AG04450 (cell line): Measurements from ENCODE around the gene CUL3. TPM values are rescaled to one million over a fixed set of nuclear protein-coding genes. Genes with fewer than 3 reads are reported as not detected.

ENCODE experiments used
- CTCF ChIA-PET: fragments of 300-600, 350-600 bp; formaldehyde crosslinking; extraction: SDS; loops from one replicate; lab custom pipeline; 2022; ENCODE audit warnings: antibody characterized with exemption, inconsistent platforms; lab: Charles Lee
- POLR2A ChIA-PET: fragments of 350-600 bp; formaldehyde crosslinking; extraction: SDS; loops from one replicate; lab custom pipeline; 2021; ENCODE audit warnings: antibody characterized with exemption, inconsistent platforms; lab: Yijun Ruan, JAX
- DNase-seq: peaks from one replicate; pipeline ENCODE4 v3.0.0-alpha.2; 2011; ENCODE audit warnings: low read depth, low spot score
- H3K27ac ChIP-seq: one replicate; pipeline ENCODE4 v1.5.1; 2012; ENCODE audit warnings: low read depth, low read length, control low read depth
- H3K27me3 ChIP-seq: one replicate; pipeline ENCODE4 v1.6.0; 2012; ENCODE audit warnings: low read length; ENCODE audit not compliant: control insufficient read depth, insufficient read depth
- H3K4me3 ChIP-seq: 2 replicates; pipeline ENCODE4 v1.5.1; 2011; ENCODE audit warnings: mild to moderate bottlenecking, low read depth, low read length, control low read depth
- H3K9me3 ChIP-seq: 2 replicates; pipeline ENCODE4 v1.5.1; 2012; ENCODE audit warnings: low read length; ENCODE audit not compliant: control insufficient read depth, insufficient read depth
- CTCF ChIP-seq: IDR thresholded peaks from 2 replicates; pipeline ENCODE4 v1.5.1; 2011; ENCODE audit warnings: low read depth, low read length, control low read depth, inconsistent platforms
- polyA plus RNA-seq: library from polyadenylated mRNA; depleted of rRNA; stranded (reverse); fragments of >200 nt; gene quantifications from 2 replicates; pipeline ENCODE4 v1.2.3, GENCODE V29; 2011

CUL3 gene
- polyA plus RNA-seq, 1 experiment = 57.3 TPM

- POLR2A ChIA-PET = no interaction called here
- TF ChIP-seq CTCF = no peak
- H3K4me3 ChIP-seq = no peak overlapping the region
- H3K27ac ChIP-seq = no peak overlapping the region
- CTCF ChIA-PET = interaction anchor here (0.7 to 1.0 kb wide), 2 partner anchors 10 to 468 kb away, joined by 3 read pairs; no protein-coding TSS in a partner anchor
- H3K27me3 ChIP-seq = peaks cover 10% of the 10 kb centered on the region
- H3K9me3 ChIP-seq = no peaks in the 10 kb centered on the region
- no peak for DNase-seq
Observed at GRCh38 chr2:224438726-224439125, 146.4 kb downstream of the CUL3 start.

- no peak for TF ChIP-seq CTCF
- Histone ChIP-seq H3K27ac (no peak overlapping the region), H3K27me3 (peaks cover 10% of the 10 kb centered on the region), H3K4me3 (no peak overlapping the region), H3K9me3 (no peaks in the 10 kb centered on the region; the same call in 1 of the 2 replicates)
- POLR2A ChIA-PET = no interaction called here
- DNase-seq = no peak
- CTCF ChIA-PET = no interaction called here
Observed at GRCh38 chr2:224436634-224437033, 148.5 kb downstream of the CUL3 start.

GRCh38 chr2:224434618-224435017, 150.5 kb downstream of the CUL3 start:
- H3K27ac ChIP-seq = no peak overlapping the region
- no peak for TF ChIP-seq CTCF
- peaks cover 5% of the 10 kb centered on the region for H3K27me3 ChIP-seq
- POLR2A ChIA-PET = no interaction called here
- no peaks in the 10 kb centered on the region; the same call in 1 of the 2 replicates for H3K9me3 ChIP-seq
- DNase-seq = no peak
- CTCF ChIA-PET = no interaction called here
- no peak overlapping the region for H3K4me3 ChIP-seq

- Histone ChIP-seq H3K27ac (no peak overlapping the region), H3K4me3 (no peak overlapping the region), H3K27me3 (peaks cover 5% of the 10 kb centered on the region), H3K9me3 (no peaks in the 10 kb centered on the region; the same call in 1 of the 2 replicates)
- POLR2A ChIA-PET = no interaction called here
- TF ChIP-seq CTCF = no peak
- CTCF ChIA-PET = interaction anchor here (3.0 kb wide), 1 partner anchor 16 kb away, joined by 8 read pairs; no protein-coding TSS in a partner anchor
- DNase-seq = no peak
Observed at GRCh38 chr2:224433442-224433841, 151.7 kb downstream of the CUL3 start.

GRCh38 chr2:224432003-224432579, 153.1 kb downstream of the CUL3 start:
- ChIA-PET CTCF (interaction anchor here (1.1 to 3.0 kb wide), 2 partner anchors 17 to 63 kb away, joined by 4 to 8 read pairs; no protein-coding TSS in a partner anchor), POLR2A (interaction anchor here (0.7 kb wide), 1 partner anchor 198 kb away, joined by 11 read pairs; no protein-coding TSS in a partner anchor)

More at GRCh38 chr2:224432003-224432579, 153.1 kb downstream of the CUL3 start:
- Histone ChIP-seq H3K27me3 (peaks cover 2% of the 10 kb centered on the region), H3K9me3 (no peaks in the 10 kb centered on the region; the same call in 1 of the 2 replicates), H3K27ac (no peak overlapping the region), H3K4me3 (no peak overlapping the region)
- TF ChIP-seq CTCF = no peak
- DNase-seq = no peak
